Dendritic cell treated with granulocyte-macrophage colony-stimulating factor and Interleukin-4, amounts not matched to agents 40 ng/mL and 50 ng/mL, for 4 days (primary cell): ENCODE measurements around the gene CNBD2.
"Not testable (repeated sequence)": the region's sequence is repeated elsewhere in the genome, so short reads cannot be mapped to it uniquely, and the experiment has no call there.

Experiments
- H3K27ac Mint-ChIP-seq: one replicate; pipeline ENCODE4 v1.8.0; 2022; ENCODE audit warnings: mild to moderate bottlenecking, mixed read lengths
- H3K27me3 Mint-ChIP-seq: one replicate; pipeline ENCODE4 v1.8.0; 2022; ENCODE audit warnings: mild to moderate bottlenecking, mixed read lengths
- H3K36me3 Mint-ChIP-seq: one replicate; pipeline ENCODE4 v1.8.0; 2022; ENCODE audit warnings: low read depth, mixed read lengths
- H3K4me1 Mint-ChIP-seq: one replicate; pipeline ENCODE4 v1.8.0; 2022; ENCODE audit warnings: low read depth, mixed read lengths
- H3K4me3 Mint-ChIP-seq: one replicate; pipeline ENCODE4 v1.8.0; 2022; ENCODE audit warnings: mild to moderate bottlenecking, moderate library complexity, mixed read lengths
- H3K9me3 Mint-ChIP-seq: one replicate; pipeline ENCODE4 v1.8.0; 2022; ENCODE audit warnings: mixed read lengths
- intact Hi-C: fragments of 100-400 bp; cut with micrococcal nuclease; formaldehyde crosslinking; loops from one replicate; pipeline ENCODE4 v1.15.0; 2022

Gene CNBD2

GRCh38 chr20:35967979-35968640, at the start of gene CNBD2:
CNBD2 (plus strand) TSS chr20:35968590; CDS start chr20:35968763, 173 bp downstream.
- peaks cover 1% of the 10 kb centered on the region for H3K27me3 Mint-ChIP-seq
- no peaks in the 10 kb centered on the region for H3K4me1 Mint-ChIP-seq
- H3K9me3 Mint-ChIP-seq = no peaks in the 10 kb centered on the region
- no peak within 1 kb of the TSS for H3K4me3 Mint-ChIP-seq
- H3K27ac Mint-ChIP-seq = no peak within 1 kb of the TSS
- H3K36me3 Mint-ChIP-seq = no peaks in the 10 kb centered on the region
- intact Hi-C loops = no loop called here

GRCh38 chr20:35920523-35920922, 47.9 kb upstream of the CNBD2 start:
- intact Hi-C loops = no loop called here
- H3K27ac Mint-ChIP-seq = no peak overlapping the region
- no peaks in the 10 kb centered on the region for H3K9me3 Mint-ChIP-seq
- H3K4me3 Mint-ChIP-seq = no peak overlapping the region
- H3K27me3 Mint-ChIP-seq = no peaks in the 10 kb centered on the region
- peaks cover 69% of the 10 kb centered on the region for H3K36me3 Mint-ChIP-seq
- no peaks in the 10 kb centered on the region for H3K4me1 Mint-ChIP-seq

- intact Hi-C loops = no loop called here
- peaks cover 86% of the 10 kb centered on the region for H3K36me3 Mint-ChIP-seq
These were observed 39.1 kb upstream of the CNBD2 start for GRCh38 chr20:35929301-35929700.

DNA sequence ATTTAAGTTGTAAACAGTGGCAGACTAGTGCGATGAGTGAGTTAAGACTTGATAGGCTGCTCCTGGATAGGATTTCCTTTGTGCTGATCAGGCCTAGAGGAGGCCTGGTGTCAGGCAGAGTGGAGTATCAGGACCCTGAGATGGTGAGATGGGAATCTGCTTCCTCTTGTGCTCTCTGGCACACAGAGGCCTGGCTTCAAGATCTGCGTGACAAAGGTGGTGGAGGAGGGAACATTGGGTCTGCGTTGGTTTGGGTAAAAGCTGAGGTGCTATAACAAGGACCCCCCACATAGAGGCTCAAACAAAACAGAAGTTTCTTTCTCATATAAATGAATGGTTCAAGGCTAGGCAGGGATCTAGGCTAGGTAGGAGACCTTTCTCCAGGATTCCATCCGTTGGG, 34.3 kb upstream of the CNBD2 start:
- H3K27me3 Mint-ChIP-seq = no peaks in the 10 kb centered on the region
- no peak overlapping the region for H3K4me3 Mint-ChIP-seq
- no peaks in the 10 kb centered on the region for H3K4me1 Mint-ChIP-seq
- H3K27ac Mint-ChIP-seq = no peak overlapping the region
- no peaks in the 10 kb centered on the region for H3K9me3 Mint-ChIP-seq
- intact Hi-C loops = no loop called here
- peaks cover 94% of the 10 kb centered on the region for H3K36me3 Mint-ChIP-seq

More at GRCh38 chr20:35929301-35929700, 39.1 kb upstream of the CNBD2 start:
- Mint-ChIP-seq H3K4me1 (no peaks in the 10 kb centered on the region), H3K27me3 (no peaks in the 10 kb centered on the region), H3K9me3 (no peaks in the 10 kb centered on the region), H3K27ac (no peak overlapping the region), H3K4me3 (no peak overlapping the region)

DNA sequence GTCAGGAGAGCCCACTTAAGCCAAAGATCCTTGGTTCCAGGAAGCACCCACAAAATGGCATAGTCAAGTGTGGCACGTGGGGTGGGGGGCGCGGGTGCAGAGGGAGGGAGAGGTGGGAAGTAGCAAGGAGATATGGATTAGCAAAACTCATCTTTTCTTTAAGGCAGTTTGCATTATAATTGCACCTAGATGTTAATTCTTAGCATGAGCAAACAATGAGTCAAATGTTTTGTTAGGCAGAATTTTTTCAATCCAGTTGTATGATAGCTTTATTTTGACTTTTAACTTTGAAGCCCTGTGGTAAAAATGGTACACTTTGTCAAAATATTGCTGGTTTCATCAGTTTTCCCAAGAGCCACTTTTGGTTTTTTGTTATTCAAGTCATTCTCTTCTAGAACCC, 29.1 kb upstream of the CNBD2 start:
- Mint-ChIP-seq H3K36me3 (peaks cover 80% of the 10 kb centered on the region), H3K9me3 (no peaks in the 10 kb centered on the region), H3K27me3 (no peaks in the 10 kb centered on the region), H3K4me3 (no peak overlapping the region), H3K4me1 (peaks cover 11% of the 10 kb centered on the region), H3K27ac (no peak overlapping the region)
- intact Hi-C loops = no loop called here

- no peaks in the 10 kb centered on the region for H3K27me3 Mint-ChIP-seq
- H3K4me1 Mint-ChIP-seq = peaks cover 11% of the 10 kb centered on the region
- no peak overlapping the region for H3K4me3 Mint-ChIP-seq
- no peaks in the 10 kb centered on the region for H3K9me3 Mint-ChIP-seq
- H3K36me3 Mint-ChIP-seq = peaks cover 78% of the 10 kb centered on the region
- peak overlapping the region; percentile 35 for H3K27ac Mint-ChIP-seq
- intact Hi-C loops = no loop called here
These were observed 26.8 kb upstream of the CNBD2 start for GRCh38 chr20:35941620-35942019.

- H3K27ac Mint-ChIP-seq = peak overlapping the region; percentile 35
- H3K9me3 Mint-ChIP-seq = no peaks in the 10 kb centered on the region
- no peaks in the 10 kb centered on the region for H3K27me3 Mint-ChIP-seq
- no peak overlapping the region for H3K4me3 Mint-ChIP-seq
- H3K36me3 Mint-ChIP-seq = peaks cover 78% of the 10 kb centered on the region
- peaks cover 11% of the 10 kb centered on the region for H3K4me1 Mint-ChIP-seq
- intact Hi-C loops = no loop called here
These were observed 26.1 kb upstream of the CNBD2 start for GRCh38 chr20:35942243-35942642.

DNA sequence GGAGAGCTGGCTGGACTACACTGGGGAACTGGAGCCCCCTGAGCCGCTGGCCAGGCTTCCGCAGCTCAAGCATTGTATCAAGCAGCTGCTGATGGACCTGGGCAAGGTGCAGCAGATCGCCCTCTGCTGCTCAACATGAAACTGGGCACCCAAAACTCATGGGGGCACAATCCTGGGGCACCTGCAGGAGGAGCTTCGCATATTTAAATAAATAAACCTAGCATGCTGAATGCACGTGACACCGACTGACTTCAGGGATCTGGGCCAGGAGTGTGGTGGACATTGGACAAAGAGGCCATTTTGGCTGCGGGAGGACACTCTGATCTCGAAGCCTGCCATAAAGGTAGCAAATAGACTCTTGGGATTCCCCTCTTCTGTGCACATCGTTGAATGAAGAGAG, 20.9 kb upstream of the CNBD2 start:
- Mint-ChIP-seq H3K36me3 (peaks cover 60% of the 10 kb centered on the region), H3K4me1 (peaks cover 2% of the 10 kb centered on the region), H3K9me3 (no peaks in the 10 kb centered on the region), H3K27ac (no peak overlapping the region), H3K27me3 (no peaks in the 10 kb centered on the region), H3K4me3 (no peak overlapping the region)
- intact Hi-C loops = no loop called here

GRCh38 chr20:35947907-35948306, 20.5 kb upstream of the CNBD2 start:
- Mint-ChIP-seq H3K27me3 (no peaks in the 10 kb centered on the region), H3K4me1 (peaks cover 6% of the 10 kb centered on the region), H3K27ac (no peak overlapping the region), H3K9me3 (no peaks in the 10 kb centered on the region), H3K36me3 (peaks cover 63% of the 10 kb centered on the region), H3K4me3 (no peak overlapping the region)
- intact Hi-C loops = no loop called here

- Mint-ChIP-seq H3K27me3 (no peaks in the 10 kb centered on the region), H3K36me3 (peaks cover 62% of the 10 kb centered on the region), H3K27ac (no peak overlapping the region), H3K4me1 (peaks cover 8% of the 10 kb centered on the region), H3K4me3 (no peak overlapping the region), H3K9me3 (no peaks in the 10 kb centered on the region)
- intact Hi-C loops = no loop called here
These were observed 18.3 kb upstream of the CNBD2 start for GRCh38 chr20:35950093-35950492.

DNA sequence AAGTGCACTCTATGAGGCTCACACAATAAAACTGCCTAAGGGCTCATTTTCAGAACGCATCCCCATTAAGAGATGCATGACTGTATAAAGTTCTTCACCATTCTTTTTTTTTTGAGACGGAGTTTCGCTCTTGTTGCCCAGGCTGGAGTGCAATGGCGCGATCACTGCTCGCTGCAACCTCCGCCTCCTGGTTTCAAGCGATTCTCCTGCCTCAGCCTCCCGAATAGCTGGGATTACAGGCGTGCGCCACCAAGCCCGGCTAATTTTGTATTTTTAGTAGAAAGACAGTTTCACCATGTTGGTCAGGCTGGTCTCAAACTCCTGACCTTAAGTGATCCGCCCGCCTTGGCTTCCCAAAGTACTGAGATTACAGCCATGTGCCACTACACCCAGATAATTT, 16.3 kb upstream of the CNBD2 start:
- H3K27me3 Mint-ChIP-seq, H3K27ac Mint-ChIP-seq, H3K4me1 Mint-ChIP-seq, H3K4me3 Mint-ChIP-seq, intact Hi-C loops, H3K9me3 Mint-ChIP-seq: not testable (repeated sequence)
- H3K36me3 Mint-ChIP-seq = peaks cover 49% of the 10 kb centered on the region

- Mint-ChIP-seq H3K4me3 (peak overlapping the region; percentile 99), H3K36me3 (peaks cover 42% of the 10 kb centered on the region), H3K4me1 (peaks cover 8% of the 10 kb centered on the region), H3K27ac (peak overlapping the region; percentile 97), H3K9me3 (no peaks in the 10 kb centered on the region), H3K27me3 (no peaks in the 10 kb centered on the region)
- intact Hi-C loops = no loop called here
These were observed 15.7 kb upstream of the CNBD2 start for GRCh38 chr20:35952480-35953386.

DNA sequence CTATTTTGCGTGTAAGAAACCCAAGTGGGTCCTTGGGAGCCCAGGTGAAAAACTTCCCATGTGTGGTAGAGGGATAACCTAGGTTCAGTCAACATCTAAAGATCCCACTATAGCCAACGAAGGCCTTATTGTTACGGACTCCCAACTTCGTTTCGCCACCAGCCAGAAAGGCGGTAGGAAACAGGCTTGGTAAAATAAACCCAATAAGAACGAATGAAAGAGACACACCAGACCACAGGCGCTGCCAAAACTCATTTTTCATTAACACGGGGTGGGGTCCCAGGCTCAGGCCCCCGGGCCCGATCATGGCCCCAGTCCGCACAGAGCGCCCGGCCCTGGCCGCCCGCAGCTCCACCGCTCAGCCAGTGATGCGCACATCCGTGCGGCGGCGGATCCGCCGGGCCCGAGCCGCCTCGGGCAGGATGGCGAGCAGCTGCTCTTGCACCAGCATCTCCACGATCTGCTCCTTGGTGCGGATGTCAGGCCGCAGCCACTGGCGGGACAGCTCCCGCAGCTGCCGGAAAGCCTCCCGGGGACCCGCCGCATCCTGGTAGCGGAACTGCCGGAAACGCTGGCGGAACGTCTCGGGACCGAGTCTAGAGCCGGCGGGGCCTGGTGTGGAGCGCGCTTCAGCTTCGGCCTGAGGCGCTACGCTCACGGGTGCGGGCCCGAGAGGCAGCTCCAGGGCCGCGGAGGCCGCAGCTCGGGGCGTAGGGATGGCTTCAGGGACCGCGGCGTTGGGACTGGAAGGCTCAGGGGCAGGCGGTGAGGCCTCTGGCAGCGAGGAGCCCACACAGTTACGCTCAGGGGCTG, 14.8 kb upstream of the CNBD2 start:
- peaks cover 8% of the 10 kb centered on the region for H3K4me1 Mint-ChIP-seq
- intact Hi-C loops = no loop called here

More for the DNA sequence above, 14.8 kb upstream of the CNBD2 start:
- H3K9me3 Mint-ChIP-seq = no peaks in the 10 kb centered on the region
- H3K36me3 Mint-ChIP-seq = peaks cover 36% of the 10 kb centered on the region
- peak overlapping the region; percentile 97 for H3K27ac Mint-ChIP-seq
- H3K4me3 Mint-ChIP-seq = peak overlapping the region; percentile 99
- no peaks in the 10 kb centered on the region for H3K27me3 Mint-ChIP-seq
